ENCODE results near the gene MZF1. TPM values are rescaled to one million over a fixed set of nuclear protein-coding genes. Genes with fewer than 3 reads are reported as not detected.

MZF1 gene
- 15.9 TPM for total RNA-seq

DNA sequence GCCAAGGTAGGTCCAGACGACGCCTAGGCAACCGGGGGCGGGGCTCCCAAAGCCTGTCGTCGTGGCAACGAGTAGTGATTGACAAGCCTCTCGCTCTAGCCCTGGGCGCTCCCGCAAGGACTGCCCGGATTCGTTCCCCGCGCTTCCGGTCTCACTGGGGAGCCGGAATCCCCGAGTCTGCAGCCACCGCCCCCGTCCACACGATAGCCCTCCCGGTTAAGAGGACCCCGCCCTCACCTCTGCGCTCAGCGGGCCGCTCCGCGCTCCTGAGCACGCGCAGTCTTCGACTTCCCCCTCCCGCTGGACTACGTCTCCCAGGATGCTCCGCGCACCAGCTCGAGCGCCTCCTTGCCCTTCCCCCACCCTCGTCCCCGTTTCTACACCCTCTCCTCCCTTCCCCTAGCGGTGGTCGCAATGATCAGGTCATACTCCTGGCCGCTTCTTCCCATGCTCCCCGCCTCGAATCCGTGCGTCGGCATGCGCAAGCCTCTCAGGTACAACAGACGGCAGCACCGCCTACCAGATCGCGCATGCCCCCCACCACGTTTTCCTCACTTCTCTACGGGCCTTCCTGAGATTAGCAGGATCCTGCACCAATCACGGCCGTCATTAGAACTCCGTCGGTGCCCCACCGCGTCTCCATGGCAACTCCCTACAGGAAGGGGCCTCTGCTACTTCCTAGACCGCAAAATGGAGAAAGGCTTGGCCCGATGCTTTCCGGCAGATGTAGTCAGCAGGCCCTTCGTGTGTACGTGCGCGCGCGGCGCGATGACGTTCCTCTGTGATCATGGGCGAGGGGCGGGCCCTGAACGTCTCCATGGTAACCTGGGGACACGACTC, at the start of gene MZF1:
TSS of gene MZF1 (minus strand) at position 518 of the 840 bp plus-strand sequence. CDS start 1,946 bp downstream, outside the sequence.

GRCh38 chr19:58558066-58558622, 15.0 kb downstream of the MZF1 start, which contains the start of gene UBE2M:
UBE2M (minus strand) TSS chr19:58558611; CDS start chr19:58558381, 230 bp downstream.

GRCh38 chr19:58554494-58555368, 18.4 kb downstream of the MZF1 start, which contains the start of gene CHMP2A:
CHMP2A (minus strand) TSS chr19:58555105; CDS start chr19:58554212, 893 bp downstream.

DNA sequence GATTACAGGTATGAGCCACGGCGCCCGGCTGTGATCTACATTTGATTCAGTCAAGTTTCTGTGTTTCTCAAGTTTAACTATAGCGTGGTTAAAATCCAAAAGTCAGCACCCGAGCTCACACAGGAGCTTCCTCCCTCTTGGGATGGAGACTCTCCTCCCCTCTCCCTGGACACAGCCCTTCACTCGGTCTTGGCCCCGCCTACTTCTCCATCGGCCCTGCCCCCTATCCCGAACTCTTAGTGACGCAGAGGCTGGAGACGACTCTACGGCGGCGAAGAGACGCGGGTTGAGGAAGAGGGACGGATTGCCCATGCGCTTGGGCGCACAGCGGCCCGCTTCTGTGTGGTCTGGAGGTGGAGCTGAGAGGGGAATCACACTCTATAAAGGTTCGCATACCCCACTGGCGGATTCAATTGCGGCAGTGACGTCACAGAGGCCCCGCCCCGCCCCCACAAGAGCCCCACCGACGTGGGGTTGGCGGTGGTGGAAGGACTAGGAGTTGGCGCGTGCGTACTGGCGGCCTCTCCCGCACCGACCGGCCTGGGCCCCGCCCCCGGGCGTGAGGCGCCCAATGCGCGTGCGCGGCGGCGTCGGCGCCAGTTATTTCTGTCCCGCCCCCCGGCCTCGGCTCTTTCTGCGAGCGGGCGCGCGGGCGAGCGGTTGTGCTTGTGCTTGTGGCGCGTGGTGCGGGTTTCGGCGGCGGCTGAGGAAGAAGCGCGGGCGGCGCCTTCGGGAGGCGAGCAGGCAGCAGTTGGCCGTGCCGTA, 29.1 kb downstream of the MZF1 start, which contains the start of gene TRIM28:
TSS of gene TRIM28 (plus strand) at position 239 of the 765 bp plus-strand sequence. CDS start 694 bp downstream, outside the sequence.

DNA sequence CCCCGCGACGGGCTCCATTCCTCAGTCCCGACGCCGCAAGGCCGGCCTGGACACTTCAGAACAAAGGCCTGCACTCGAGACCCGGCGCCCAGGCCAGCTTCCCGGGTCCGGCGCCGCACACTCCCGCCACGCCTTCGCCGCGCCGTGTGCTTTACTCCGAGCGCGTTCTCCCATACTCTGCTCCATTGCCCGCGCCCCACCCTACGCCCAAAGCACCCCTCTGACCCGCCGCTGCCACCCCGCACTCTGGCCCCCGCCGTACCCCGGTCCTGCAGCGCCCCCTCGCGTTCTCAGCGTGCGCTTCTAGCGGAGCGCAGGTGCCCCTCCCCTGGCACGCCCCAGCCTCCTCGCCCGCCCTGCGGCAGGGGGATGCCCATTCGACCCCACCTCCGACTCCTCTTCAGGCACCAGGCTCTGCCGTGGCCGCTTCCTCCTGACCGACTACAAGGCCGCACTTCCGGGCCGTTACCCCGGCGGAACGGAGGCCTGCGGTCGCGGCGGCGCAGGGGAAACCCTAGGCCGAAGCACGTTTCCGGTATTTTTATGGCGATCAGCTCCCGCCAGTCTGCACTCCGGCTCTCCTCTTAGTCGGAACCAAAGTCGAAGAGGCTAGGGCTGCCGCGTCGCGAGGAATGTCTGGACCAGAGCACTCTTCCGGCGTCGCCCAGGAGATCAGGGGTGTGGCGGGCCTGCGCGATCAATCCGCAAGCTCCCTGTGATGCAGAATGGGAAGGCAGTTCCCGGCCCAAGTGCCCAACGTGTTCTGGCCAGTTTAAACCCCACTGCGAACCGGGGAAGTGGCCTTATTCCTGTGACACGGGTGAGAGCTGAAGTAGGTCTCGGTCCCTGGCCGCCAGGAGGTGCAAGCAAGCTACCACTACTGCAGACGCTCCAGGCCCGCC, 53.5 kb downstream of the MZF1 start, which contains the start of gene ZBTB45:
TSS of gene ZBTB45 (minus strand) at position 456 of the 902 bp plus-strand sequence. CDS start 2,137 bp downstream, outside the sequence.

Small RNA genes lying within 50 kb of the gene (small RNA-seq; reads per million reads assigned to genes)
- 0.26 reads per million, percentile 9 among the genes with 10 or more reads in this experiment for gene MIR6807
- not detected for gene RN7SL525P

Other genes with a start within 250 kb of the MZF1 start
- gene ZSCAN22, start 246.3 kb downstream of the MZF1 start, total RNA-seq = 2.5 TPM
- 1.2 TPM for gene A1BG, start 219.8 kb downstream of the MZF1 start, total RNA-seq
- 6.2 TPM for gene ZNF497, start 210.6 kb downstream of the MZF1 start, total RNA-seq
- 1.2 TPM for gene ZNF837, start 192.3 kb downstream of the MZF1 start, total RNA-seq
- gene RPS5, start 186.1 kb downstream of the MZF1 start, total RNA-seq = 1,092 TPM
- gene RNF225, start 177.7 kb downstream of the MZF1 start, total RNA-seq = not detected
- gene ZNF584, start 164.7 kb downstream of the MZF1 start, total RNA-seq = 21.0 TPM
- 14.1 TPM for gene ZNF132, start 133.2 kb downstream of the MZF1 start, total RNA-seq
- 17.5 TPM for gene ZNF324B, start 121.7 kb downstream of the MZF1 start, total RNA-seq
- gene ZNF324, start 106.3 kb downstream of the MZF1 start, total RNA-seq = 23.3 TPM
- 8.8 TPM for gene ZNF446, start 97.0 kb downstream of the MZF1 start, total RNA-seq
- 9.5 TPM for gene SLC27A5, start 61.3 kb downstream of the MZF1 start, total RNA-seq
- gene ZBTB45, start 53.5 kb downstream of the MZF1 start, total RNA-seq = 8.8 TPM
- gene TRIM28, start 29.3 kb downstream of the MZF1 start, total RNA-seq = 233 TPM
- gene CHMP2A, start 18.2 kb downstream of the MZF1 start, total RNA-seq = 68.5 TPM
- 75.2 TPM for gene UBE2M, start 14.7 kb downstream of the MZF1 start, total RNA-seq

Data from diencephalon (tissue), 1 donor.